Kidney tubule cell (primary cell): Measurements from ENCODE around the gene PDLIM5.

Source experiments
- DNase-seq: peaks from one replicate; pipeline ENCODE4 v3.0.0-alpha.2; 2018; ENCODE audit warnings: low spot score

The PDLIM5 gene

GRCh38 chr4:94701631-94702300 is 250.0 kb downstream of the PDLIM5 start:
- no peak for DNase-seq

GRCh38 chr4:94711635-94712034 is 259.9 kb downstream of the PDLIM5 start:
- DNase-seq = no peak

- DNase-seq = no peak
Measured at GRCh38 chr4:94714365-94715160, 262.8 kb downstream of the PDLIM5 start.

- DNase-seq = no peak
Measured at GRCh38 chr4:94715726-94716125, 264.0 kb downstream of the PDLIM5 start.
